SK-N-MC (cell line): Measurements from ENCODE around the gene MMRN2.

Experiments used
- EZH2 ChIP-seq: fragments of 200-600 bp; sonication (generic); IDR thresholded peaks from one replicate; pipeline ENCODE4 v1.6.1; 2017; ENCODE audit warnings: antibody characterized with exemption
- FOXP2 ChIP-seq: optimal IDR thresholded peaks from 2 replicates; pipeline ENCODE3; 2011; ENCODE audit warnings: mild to moderate bottlenecking, moderate library complexity; ENCODE audit not compliant: insufficient read depth; ENCODE audit errors: extremely low read length, control extremely low read depth
- POLR2AphosphoS5 ChIP-seq: IDR thresholded peaks from 2 replicates; pipeline ENCODE4 v1.6.1; 2012; ENCODE audit warnings: mild to moderate bottlenecking, low read depth, low read length, borderline replicate concordance

DNA sequence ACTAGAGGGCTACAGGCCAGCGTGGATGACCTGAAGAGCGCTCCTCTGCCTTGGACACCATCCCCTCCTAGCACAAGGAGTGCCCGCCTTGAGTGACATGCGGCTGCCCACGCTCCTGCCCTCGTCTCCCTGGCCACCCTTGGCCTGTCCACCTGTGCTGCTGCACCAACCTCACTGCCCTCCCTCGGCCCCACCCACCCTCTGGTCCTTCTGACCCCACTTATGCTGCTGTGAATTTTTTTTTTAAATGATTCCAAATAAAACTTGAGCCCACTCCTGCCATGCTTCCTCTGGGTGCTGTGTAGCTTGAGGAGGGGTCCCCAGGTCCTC lies 5.5 kb upstream of the MMRN2 start:
- TF ChIP-seq POLR2AphosphoS5: no peak
- TF ChIP-seq EZH2: no peak
- no peak for TF ChIP-seq FOXP2
